B cell (primary cell): ENCODE measurements around the gene MTCL1. TPM values are rescaled to one million over a fixed set of nuclear protein-coding genes. Genes with fewer than 3 reads are reported as not detected.

ENCODE experiments used
- ATAC-seq: fragments of 200-7000 bp; cut with Tn5 transposase; one replicate; pipeline ENCODE4 v1.10.0; 2021; ENCODE audit warnings: low read depth, mild to moderate bottlenecking, moderate number of reproducible peaks, moderate library complexity
- CTCF ChIA-PET: fragments of 350-600 bp; sonication (Branson Sonifier 250); formaldehyde crosslinking; loops from one replicate; lab custom pipeline; 2021; ENCODE audit warnings: antibody characterized with exemption, inconsistent platforms; lab: Charles Lee
- POLR2A ChIA-PET: fragments of 350-600 bp; sonication (Branson Sonifier 250); formaldehyde crosslinking; loops from one replicate; lab custom pipeline; 2021; ENCODE audit warnings: antibody characterized with exemption; lab: Charles Lee
- DNase-seq: peaks from one replicate; pipeline ENCODE4 v3.0.0; 2013
- H2AFZ ChIP-seq: 2 replicates; pipeline ENCODE4 v1.6.1; 2012; ENCODE audit warnings: mild to moderate bottlenecking, low read depth, low read length; ENCODE audit not compliant: insufficient read depth, poor library complexity, severe bottlenecking
- H3K27ac ChIP-seq, 2 donors: 1 replicate in 1 of 2; 2 replicates in 1 of 2; pipeline ENCODE4 v1.5.1; 2012 to 2013; ENCODE audit warnings: low read length in 2 of 2, mild to moderate bottlenecking in 2 of 2, moderate library complexity in 1 of 2
- H3K27me3 ChIP-seq, 4 experiments: fragments of 200-600 bp in 1 of 4; sonication (generic) in 1 of 4; replicated peaks in 1 of 4; 1 replicate in 2 of 4; 2 replicates in 2 of 4; pipeline versions ENCODE4 v1.6.1 to v1.7.0; 2013 to 2016; ENCODE audit warnings: low read length in 3 of 4, mild to moderate bottlenecking in 2 of 4, mixed read lengths in 1 of 4, moderate library complexity in 1 of 4; ENCODE audit not compliant: insufficient read depth in 4 of 4, control insufficient read depth in 3 of 4; ENCODE audit errors: control extremely low read depth in 1 of 4
- H3K36me3 ChIP-seq, 2 experiments: replicated peaks in 1 of 2; 1 replicate in 1 of 2; 2 replicates in 1 of 2; pipeline versions ENCODE4 v1.6.1 to v1.7.1; 2013; ENCODE audit warnings: low read length in 1 of 2; ENCODE audit not compliant: insufficient read depth in 2 of 2, control insufficient read depth in 1 of 2; ENCODE audit errors: control extremely low read depth in 1 of 2, extremely low read depth in 1 of 2
- H3K4me1 ChIP-seq, 2 donors: fragments of 200-600 bp in 1 of 2; sonication (generic) in 1 of 2; 1 replicate in 1 of 2; 2 replicates in 1 of 2; pipeline versions ENCODE4 v1.5.1 to v1.6.1; 2013 to 2017; ENCODE audit warnings: low read length in 2 of 2; ENCODE audit not compliant: control insufficient read depth in 2 of 2, insufficient read depth in 2 of 2
- H3K4me2 ChIP-seq: replicated peaks from 2 replicates; pipeline ENCODE3; 2012; ENCODE audit warnings: mild to moderate bottlenecking, low read depth, low read length; ENCODE audit not compliant: poor library complexity, severe bottlenecking
- H3K4me3 ChIP-seq, 5 experiments: fragments of 200-600 bp in 1 of 5; sonication (generic) in 1 of 5; 1 replicate in 3 of 5; 2 replicates in 2 of 5; pipeline versions ENCODE4 v1.5.1 to v1.7.0; 2011 to 2016; ENCODE audit warnings: low read length in 4 of 5, mild to moderate bottlenecking in 4 of 5, low read depth in 2 of 5, control low read depth in 1 of 5, moderate library complexity in 1 of 5; ENCODE audit not compliant: insufficient read depth in 1 of 5; ENCODE audit errors: control extremely low read depth in 1 of 5, extremely low read depth in 1 of 5
- H3K79me2 ChIP-seq: fragments of 200-600 bp; sonication (generic); one replicate; pipeline ENCODE4 v1.6.0; 2016; ENCODE audit warnings: low read length; ENCODE audit not compliant: control insufficient read depth, insufficient read depth
- H3K9ac ChIP-seq: fragments of 200-600 bp; sonication (generic); 2 replicates; pipeline ENCODE4 v1.6.1; 2017; ENCODE audit warnings: mild to moderate bottlenecking, low read length, moderate library complexity
- H3K9me3 ChIP-seq, 3 donors: one replicate each; pipeline versions ENCODE4 v1.6.1 to v1.7.1; 2013; ENCODE audit warnings: low read length in 2 of 3; ENCODE audit not compliant: control insufficient read depth in 2 of 3, insufficient read depth in 1 of 3; ENCODE audit errors: control extremely low read depth in 1 of 3
- H4K20me1 ChIP-seq: 2 replicates; pipeline ENCODE4 v1.6.0; 2012; ENCODE audit warnings: mild to moderate bottlenecking, low read length; ENCODE audit not compliant: insufficient read depth, control insufficient read depth, poor library complexity, severe bottlenecking
- H3K27ac Mint-ChIP-seq: one replicate; pipeline ENCODE4 v1.8.0; 2021; ENCODE audit warnings: mixed read lengths
- H3K27me3 Mint-ChIP-seq: one replicate; pipeline ENCODE4 v1.8.0; 2021; ENCODE audit warnings: mixed read lengths
- H3K4me1 Mint-ChIP-seq: one replicate; pipeline ENCODE4 v1.8.0; 2021; ENCODE audit warnings: mixed read lengths
- H3K4me3 Mint-ChIP-seq: one replicate; pipeline ENCODE4 v1.8.0; 2021; ENCODE audit warnings: mixed read lengths
- H3K9me3 Mint-ChIP-seq: one replicate; pipeline ENCODE4 v1.8.0; 2022; ENCODE audit warnings: mixed read lengths; ENCODE audit not compliant: insufficient read depth
- CTCF ChIP-seq: fragments of 200-600 bp; IDR thresholded peaks from one replicate; pipeline ENCODE4 v1.8.0; 2022; ENCODE audit warnings: antibody characterized with exemption, mild to moderate bottlenecking
- EZH2 ChIP-seq: IDR thresholded peaks from 2 replicates; pipeline ENCODE4 v1.6.1; 2012; ENCODE audit warnings: borderline replicate concordance, low read depth, mild to moderate bottlenecking, moderate library complexity, low read length; ENCODE audit not compliant: insufficient read depth, poor library complexity, severe bottlenecking
- WGBS: methylation state at CpG from one replicate; pipeline ENCODE4 v1.1.5; 2013; ENCODE audit warnings: missing lambda C conversion rate; ENCODE audit not compliant: insufficient coverage; 5-methylcytosine and 5-hydroxymethylcytosine counted together
- intact Hi-C: fragments of 100-400 bp; cut with micrococcal nuclease; formaldehyde crosslinking; loops from one replicate; pipeline ENCODE4 v1.10.0; 2022
- polyA plus RNA-seq: library from polyadenylated mRNA; depleted of rRNA; stranded (reverse); fragments of >200 nt; gene quantifications from 2 replicates; pipeline ENCODE4 v1.2.3, GENCODE V29; 2012
- total RNA-seq, 2 donors: library from RNA; stranded (reverse); fragments of 120-200 nt in 1 of 2; gene quantifications; 1 replicate in 1 of 2; 2 replicates in 1 of 2; pipeline versions ENCODE4 v1.2.3 to v1.2.4, GENCODE V29; 2013 to 2022

MTCL1 gene
- total and polyA plus RNA-seq, 2 donors (not counting 1 experiment from before 2014, with no cell fraction given), result 2.7 to 5.8 TPM

- Histone ChIP-seq H3K27me3 (no peaks in the 10 kb centered on the region), H3K4me1 (no peaks in the 10 kb centered on the region), H2AFZ (no peak overlapping the region), H3K27ac (no peak overlapping the region), H3K79me2 (no peaks in the 10 kb centered on the region), H3K9ac (no peak overlapping the region), H3K36me3 (no peaks in the 10 kb centered on the region), H3K4me2 (no peak overlapping the region), H3K9me3 (no peaks in the 10 kb centered on the region), H3K4me3 (no peak overlapping the region), H4K20me1 (no peaks in the 10 kb centered on the region)
- Mint-ChIP-seq H3K4me3 (no peak overlapping the region), H3K9me3 (no peaks in the 10 kb centered on the region), H3K27ac (no peak overlapping the region), H3K4me1 (no peaks in the 10 kb centered on the region), H3K27me3 (no peaks in the 10 kb centered on the region)
- TF ChIP-seq CTCF (no peak), EZH2 (no peak)
- POLR2A ChIA-PET, result no interaction called here
- WGBS, result no CpG with 5 or more reads among the region's 1 CpG
- intact Hi-C loops, result no loop called here
- DNase-seq (no peak), ATAC-seq (no peak)
- CTCF ChIA-PET, result no interaction called here
Observed at GRCh38 chr18:8803957-8804356, 98.6 kb downstream of the MTCL1 start.

DNA sequence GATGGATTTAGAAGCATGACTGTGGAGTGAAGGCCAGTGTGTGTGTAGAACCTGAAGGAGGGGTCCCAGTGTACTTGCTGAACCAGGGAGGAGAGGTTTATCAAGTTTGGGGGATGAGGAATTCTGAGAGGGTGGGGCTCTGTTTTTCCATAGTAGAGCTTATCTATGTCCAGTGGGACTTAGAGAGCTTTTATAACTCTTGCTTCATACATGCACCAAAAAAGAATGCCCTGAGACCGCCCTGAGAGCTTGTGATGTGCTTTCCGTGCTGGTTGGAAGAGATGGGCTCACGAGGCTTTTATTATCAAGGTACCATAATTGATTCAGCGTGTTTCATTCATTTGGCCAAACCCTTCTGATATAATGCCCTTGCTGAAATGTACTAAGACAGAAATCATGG lies 100.2 kb downstream of the MTCL1 start:
- H3K9ac ChIP-seq, result no peak overlapping the region
- intact Hi-C loops, result no loop called here
- no peak overlapping the region for H3K4me3 Mint-ChIP-seq
- 100% methylated on average over 3 of the region's 4 CpGs for WGBS
- H4K20me1 ChIP-seq, result no peaks in the 10 kb centered on the region
- no peak for TF ChIP-seq CTCF
- TF ChIP-seq EZH2, result no peak
- no peaks in the 10 kb centered on the region for H3K27me3 Mint-ChIP-seq
- no peak overlapping the region for H3K27ac Mint-ChIP-seq
- no peak for DNase-seq
- ATAC-seq, result no peak
- no peak overlapping the region for H3K4me2 ChIP-seq
- no peaks in the 10 kb centered on the region for H3K27me3 ChIP-seq
- H3K4me1 ChIP-seq, result no peaks in the 10 kb centered on the region
- ChIA-PET POLR2A (no interaction called here), CTCF (no interaction called here)
- no peak overlapping the region for H3K4me3 ChIP-seq
- no peaks in the 10 kb centered on the region for H3K36me3 ChIP-seq
- no peak overlapping the region for H3K27ac ChIP-seq
- no peaks in the 10 kb centered on the region for H3K9me3 Mint-ChIP-seq
- H3K4me1 Mint-ChIP-seq, result no peaks in the 10 kb centered on the region
- no peaks in the 10 kb centered on the region for H3K9me3 ChIP-seq
- no peak overlapping the region for H2AFZ ChIP-seq
- no peaks in the 10 kb centered on the region for H3K79me2 ChIP-seq
